Caco-2 (cell line): ENCODE measurements around the gene ABI3. TPM values are rescaled to one million over a fixed set of nuclear protein-coding genes. Genes with fewer than 3 reads are reported as not detected.
A peak's percentile ranks its signal among the peaks of the same experiment; 100 is the strongest.

Experiments
- BruUV-seq: library from RNA; stranded (reverse); fragments of 400-500 nt; replicated peaks from 2 replicates; lab custom pipeline; 2021; lab: Mats Ljungman, UMichigan
- CTCF ChIA-PET: fragments of 300-600 bp; sonication (Branson Sonifier 250); formaldehyde crosslinking; loops from one replicate; lab custom pipeline; 2022; ENCODE audit warnings: antibody characterized with exemption; lab: Charles Lee
- POLR2A ChIA-PET: fragments of 300-600 bp; sonication (Branson Sonifier 250); formaldehyde crosslinking; loops from one replicate; lab custom pipeline; 2022; ENCODE audit warnings: antibody characterized with exemption; lab: Charles Lee
- DNase-seq, 2 experiments: peaks; one replicate each; pipeline versions ENCODE4 v3.0.0 to v3.0.0-alpha.2; 2020 to 2022
- H3K27me3 ChIP-seq: replicated peaks from 2 replicates; pipeline ENCODE4 v1.6.0; 2011; ENCODE audit warnings: low read length; ENCODE audit not compliant: control insufficient read depth, insufficient read depth
- H3K36me3 ChIP-seq: 2 replicates; pipeline ENCODE4 v1.5.1; 2011; ENCODE audit warnings: low read length; ENCODE audit not compliant: control insufficient read depth, insufficient read depth
- H3K4me1 ChIP-seq: fragments of 250-450 bp; sonication (Bioruptor Pico); 2 replicates; pipeline ENCODE4 v1.5.1; 2020; ENCODE audit warnings: mild to moderate bottlenecking
- H3K4me3 ChIP-seq: 2 replicates; pipeline ENCODE4 v1.5.1; 2011; ENCODE audit warnings: low read depth, mild to moderate bottlenecking, control low read depth, low read length
- H3K9me3 ChIP-seq: fragments of 250-450 bp; sonication (Bioruptor Pico); 2 replicates; pipeline ENCODE4 v1.5.1; 2020; ENCODE audit warnings: mild to moderate bottlenecking, moderate library complexity
- H3K27ac Mint-ChIP-seq: one replicate; pipeline ENCODE4 v1.8.0; 2022; ENCODE audit warnings: mixed read lengths; ENCODE audit not compliant: unreplicated experiment
- H3K27me3 Mint-ChIP-seq: one replicate; pipeline ENCODE4 v1.8.0; 2022; ENCODE audit warnings: mixed read lengths; ENCODE audit not compliant: insufficient read depth, unreplicated experiment
- H3K36me3 Mint-ChIP-seq: one replicate; pipeline ENCODE4 v1.8.0; 2022; ENCODE audit warnings: mild to moderate bottlenecking, mixed read lengths; ENCODE audit not compliant: insufficient read depth, unreplicated experiment
- H3K4me1 Mint-ChIP-seq: one replicate; pipeline ENCODE4 v1.8.0; 2022; ENCODE audit warnings: low read depth, mixed read lengths; ENCODE audit not compliant: unreplicated experiment
- H3K4me3 Mint-ChIP-seq: one replicate; pipeline ENCODE4 v1.8.0; 2022; ENCODE audit warnings: mild to moderate bottlenecking, moderate library complexity, mixed read lengths; ENCODE audit not compliant: unreplicated experiment
- H3K9me3 Mint-ChIP-seq: one replicate; pipeline ENCODE4 v1.8.0; 2022; ENCODE audit warnings: mixed read lengths; ENCODE audit not compliant: unreplicated experiment
- intact Hi-C: fragments of 100-400 bp; cut with micrococcal nuclease; formaldehyde crosslinking; loops from one replicate; pipeline ENCODE4 v1.10.0; 2022; ENCODE audit not compliant: unreplicated experiment
- total RNA-seq: library from RNA; stranded (reverse); gene quantifications from 2 replicates; pipeline ENCODE4 v1.2.3, GENCODE V29; 2022
- TF ChIP-seq, protein P1 (sequence below), 2 experiments: fragments of 200-600 bp in 1 of 2; IDR thresholded peaks; 1 replicate in 1 of 2; 2 replicates in 1 of 2; pipeline versions ENCODE4 v1.5.1 to v1.8.0; 2011 to 2022; ENCODE audit warnings: antibody characterized with exemption in 1 of 2, control low read depth in 1 of 2, inconsistent platforms in 1 of 2, low read depth in 1 of 2, low read length in 1 of 2, mild to moderate bottlenecking in 1 of 2, moderate library complexity in 1 of 2; ENCODE audit not compliant: insufficient read depth in 1 of 2, severe bottlenecking in 1 of 2, unreplicated experiment in 1 of 2

Gene ABI3
- total RNA-seq, 1 experiment from 2014 or later = not detected

- no peaks in the 10 kb centered on the region for H3K4me1 Mint-ChIP-seq
- H3K4me3 Mint-ChIP-seq = no peak overlapping the region
- TF ChIP-seq, protein P1, sequence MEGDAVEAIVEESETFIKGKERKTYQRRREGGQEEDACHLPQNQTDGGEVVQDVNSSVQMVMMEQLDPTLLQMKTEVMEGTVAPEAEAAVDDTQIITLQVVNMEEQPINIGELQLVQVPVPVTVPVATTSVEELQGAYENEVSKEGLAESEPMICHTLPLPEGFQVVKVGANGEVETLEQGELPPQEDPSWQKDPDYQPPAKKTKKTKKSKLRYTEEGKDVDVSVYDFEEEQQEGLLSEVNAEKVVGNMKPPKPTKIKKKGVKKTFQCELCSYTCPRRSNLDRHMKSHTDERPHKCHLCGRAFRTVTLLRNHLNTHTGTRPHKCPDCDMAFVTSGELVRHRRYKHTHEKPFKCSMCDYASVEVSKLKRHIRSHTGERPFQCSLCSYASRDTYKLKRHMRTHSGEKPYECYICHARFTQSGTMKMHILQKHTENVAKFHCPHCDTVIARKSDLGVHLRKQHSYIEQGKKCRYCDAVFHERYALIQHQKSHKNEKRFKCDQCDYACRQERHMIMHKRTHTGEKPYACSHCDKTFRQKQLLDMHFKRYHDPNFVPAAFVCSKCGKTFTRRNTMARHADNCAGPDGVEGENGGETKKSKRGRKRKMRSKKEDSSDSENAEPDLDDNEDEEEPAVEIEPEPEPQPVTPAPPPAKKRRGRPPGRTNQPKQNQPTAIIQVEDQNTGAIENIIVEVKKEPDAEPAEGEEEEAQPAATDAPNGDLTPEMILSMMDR (IDR thresholded peaks at IDR 0.05; ENCODE audit: insufficient read depth in 1 of 2, low read depth in 1 of 2, low read length in 1 of 2, severe bottlenecking in 1 of 2, unreplicated experiment in 1 of 2) = no peak
- Histone ChIP-seq H3K4me3 (no peak overlapping the region), H3K27me3 (no peaks in the 10 kb centered on the region), H3K9me3 (no peaks in the 10 kb centered on the region), H3K4me1 (no peaks in the 10 kb centered on the region), H3K36me3 (no peaks in the 10 kb centered on the region)
- CTCF ChIA-PET = interaction anchor here (1.1 kb wide), 1 partner anchor 9 kb away, joined by 4 read pairs; no protein-coding TSS in a partner anchor
- intact Hi-C loops = no loop called here
- H3K27ac Mint-ChIP-seq = no peak overlapping the region
- no peak for DNase-seq
- POLR2A ChIA-PET = no interaction called here
- no TSS peak for BruUV-seq
- H3K9me3 Mint-ChIP-seq = no peaks in the 10 kb centered on the region
- H3K27me3 Mint-ChIP-seq = peaks cover 7% of the 10 kb centered on the region
- H3K36me3 Mint-ChIP-seq = no peaks in the 10 kb centered on the region
These were observed 3.3 kb downstream of the ABI3 start for GRCh38 chr17:49213847-49214246.

DNA sequence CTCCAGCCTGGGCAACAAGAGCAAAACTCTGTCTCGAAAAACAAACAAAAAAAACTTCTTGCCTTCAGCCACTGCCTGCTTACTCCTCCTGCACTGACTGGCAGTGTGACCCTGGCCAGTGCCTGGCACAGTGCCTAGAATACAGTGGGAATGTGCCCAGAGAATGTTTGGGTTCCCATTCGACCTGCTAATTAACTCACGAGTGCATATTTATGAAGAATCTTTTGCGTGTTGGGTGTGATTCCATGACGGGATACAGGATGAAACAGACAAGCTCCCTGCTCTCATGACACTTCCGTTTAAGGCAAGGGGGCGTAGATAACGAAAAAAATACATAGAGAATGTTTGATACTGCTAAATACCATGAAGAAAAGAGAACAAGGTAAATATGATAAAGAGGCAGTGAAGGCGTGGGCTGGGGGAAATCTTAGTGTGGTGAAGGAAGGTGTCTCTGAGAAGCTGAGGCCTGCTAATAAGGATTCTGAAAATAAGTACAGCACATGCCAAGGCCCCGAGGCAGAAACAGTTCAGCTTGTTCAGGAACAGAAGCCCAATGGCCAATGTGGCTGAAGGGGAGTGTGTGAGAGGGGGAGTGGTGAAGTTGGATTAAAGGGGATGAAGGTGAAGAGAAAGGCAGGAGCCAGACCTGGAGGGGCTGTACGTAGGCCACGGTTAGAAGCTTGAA lies 4.3 kb downstream of the ABI3 start:
- Histone ChIP-seq H3K4me3 (no peak overlapping the region), H3K27me3 (no peaks in the 10 kb centered on the region), H3K9me3 (no peaks in the 10 kb centered on the region), H3K36me3 (no peaks in the 10 kb centered on the region), H3K4me1 (no peaks in the 10 kb centered on the region)
- H3K27ac Mint-ChIP-seq = no peak overlapping the region
- H3K27me3 Mint-ChIP-seq = peaks cover 2% of the 10 kb centered on the region
- DNase-seq = no peak
- no peaks in the 10 kb centered on the region for H3K36me3 Mint-ChIP-seq
- no TSS peak for BruUV-seq
- POLR2A ChIA-PET = no interaction called here
- H3K4me1 Mint-ChIP-seq = no peaks in the 10 kb centered on the region
- H3K4me3 Mint-ChIP-seq = no peak overlapping the region
- no peaks in the 10 kb centered on the region for H3K9me3 Mint-ChIP-seq
- CTCF ChIA-PET = no interaction called here
- TF ChIP-seq, protein P1 (IDR thresholded peaks at IDR 0.05; ENCODE audit: insufficient read depth in 1 of 2, low read depth in 1 of 2, low read length in 1 of 2, severe bottlenecking in 1 of 2, unreplicated experiment in 1 of 2) = no peak
- intact Hi-C loops = no loop called here

DNA sequence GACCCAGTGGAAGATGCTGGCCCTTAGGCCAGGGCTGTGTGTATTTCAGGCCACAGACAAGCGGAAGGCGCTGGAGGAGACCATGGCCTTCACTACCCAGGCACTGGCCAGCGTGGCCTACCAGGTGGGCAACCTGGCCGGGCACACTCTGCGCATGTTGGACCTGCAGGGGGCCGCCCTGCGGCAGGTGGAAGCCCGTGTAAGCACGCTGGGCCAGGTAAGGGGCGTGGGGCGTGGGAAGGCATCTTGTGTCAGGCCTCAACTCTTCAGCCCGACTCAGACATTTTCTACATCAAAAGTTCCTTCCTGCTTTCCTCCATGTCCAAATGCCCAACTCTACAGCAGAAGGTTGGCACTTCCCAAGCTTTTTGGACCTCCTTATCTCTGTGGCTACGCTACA lies 6.0 kb downstream of the ABI3 start:
- H3K27me3 Mint-ChIP-seq = no peaks in the 10 kb centered on the region
- POLR2A ChIA-PET = no interaction called here
- H3K9me3 ChIP-seq = no peaks in the 10 kb centered on the region
- H3K27me3 ChIP-seq = no peaks in the 10 kb centered on the region
- CTCF ChIA-PET = interaction anchor here (1.5 kb wide), 1 partner anchor 10 kb away, joined by 3 read pairs; no protein-coding TSS in a partner anchor
- no peaks in the 10 kb centered on the region for H3K36me3 ChIP-seq
- no peak overlapping the region for H3K4me3 ChIP-seq
- peak in 1 of 2 experiments; percentile 33 for DNase-seq
- no peaks in the 10 kb centered on the region for H3K4me1 Mint-ChIP-seq
- no peak overlapping the region for H3K4me3 Mint-ChIP-seq
- TF ChIP-seq, protein P1 (IDR thresholded peaks at IDR 0.05; ENCODE audit: insufficient read depth in 1 of 2, low read depth in 1 of 2, low read length in 1 of 2, severe bottlenecking in 1 of 2, unreplicated experiment in 1 of 2) = no peak
- no TSS peak for BruUV-seq
- H3K9me3 Mint-ChIP-seq = no peaks in the 10 kb centered on the region
- no peaks in the 10 kb centered on the region for H3K4me1 ChIP-seq
- no peaks in the 10 kb centered on the region for H3K36me3 Mint-ChIP-seq
- H3K27ac Mint-ChIP-seq = no peak overlapping the region
- intact Hi-C loops = no loop called here
